Activated CD8-positive, alpha-beta T cell treated with anti-CD3 and anti-CD28 coated beads for 36 hours (primary cell): ENCODE measurements around the gene MCM3AP. TPM values are rescaled to one million over a fixed set of nuclear protein-coding genes. Genes with fewer than 3 reads are reported as not detected.

Source experiments
- ATAC-seq: fragments of 200-7000 bp; cut with Tn5 transposase; one replicate; pipeline ENCODE4 v1.10.0; 2021; ENCODE audit warnings: mild to moderate bottlenecking, moderate library complexity
- CTCF ChIA-PET: fragments of 350-600 bp; sonication (Branson Sonifier 250); formaldehyde crosslinking; loops from one replicate; lab custom pipeline; 2021; ENCODE audit warnings: antibody characterized with exemption; lab: Charles Lee
- POLR2A ChIA-PET: fragments of 350-600 bp; sonication (Branson Sonifier 250); formaldehyde crosslinking; loops from one replicate; lab custom pipeline; 2021; ENCODE audit warnings: antibody characterized with exemption; lab: Charles Lee
- DNase-seq: peaks from one replicate; pipeline ENCODE4 v3.0.0-alpha.2; 2020
- H3K27ac Mint-ChIP-seq: one replicate; pipeline ENCODE4 v1.8.0; 2021; ENCODE audit warnings: mild to moderate bottlenecking, mixed read lengths
- H3K27me3 Mint-ChIP-seq: one replicate; pipeline ENCODE4 v1.8.0; 2021; ENCODE audit warnings: mixed read lengths
- H3K36me3 Mint-ChIP-seq: one replicate; pipeline ENCODE4 v1.8.0; 2021; ENCODE audit warnings: low read depth, mixed read lengths
- H3K4me1 Mint-ChIP-seq: one replicate; pipeline ENCODE4 v1.8.0; 2021; ENCODE audit warnings: low read depth, mixed read lengths
- H3K4me3 Mint-ChIP-seq: one replicate; pipeline ENCODE4 v1.8.0; 2021; ENCODE audit warnings: mild to moderate bottlenecking, moderate library complexity, mixed read lengths
- H3K9me3 Mint-ChIP-seq: one replicate; pipeline ENCODE4 v1.8.0; 2021; ENCODE audit warnings: mixed read lengths
- intact Hi-C: fragments of 100-400 bp; cut with micrococcal nuclease; formaldehyde crosslinking; loops from one replicate; pipeline ENCODE4 v1.10.0; 2022
- total RNA-seq, 2 experiments: library from RNA; stranded (reverse); gene quantifications; one replicate each; pipeline ENCODE4 v1.2.3, GENCODE V29; 2021
- TF ChIP-seq, protein P1 (sequence below): fragments of 200-600 bp; IDR thresholded peaks from one replicate; pipeline ENCODE4 v1.8.0; 2022; ENCODE audit warnings: antibody characterized with exemption, mild to moderate bottlenecking

Gene MCM3AP
- total RNA-seq, 2 experiments from 2014 or later: 108 to 112 TPM

DNA sequence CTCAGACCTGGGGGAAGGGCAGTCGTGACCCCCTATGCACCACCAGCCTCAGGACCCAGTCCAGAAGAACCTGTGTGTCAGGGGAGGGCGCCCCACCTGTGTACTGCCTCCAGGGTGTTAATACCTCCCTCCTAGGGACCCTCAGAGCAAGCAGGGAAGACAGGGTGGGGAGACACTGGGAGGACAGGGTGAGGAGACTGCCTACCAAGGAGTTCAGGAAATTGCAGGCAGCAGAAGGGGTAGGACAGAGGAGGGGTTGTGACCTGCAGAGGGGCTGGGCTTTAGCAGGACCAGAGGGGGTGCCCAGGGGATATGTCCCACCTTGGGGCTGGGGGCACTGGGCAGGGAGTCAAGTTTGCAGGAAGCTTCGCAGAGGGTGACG lies 33.0 kb upstream of the MCM3AP start:
- ChIA-PET CTCF (no interaction called here), POLR2A (no interaction called here)
- Mint-ChIP-seq H3K27me3 (no peaks in the 10 kb centered on the region), H3K9me3 (no peaks in the 10 kb centered on the region), H3K27ac (no peak overlapping the region), H3K4me1 (peaks cover 18% of the 10 kb centered on the region), H3K4me3 (no peak overlapping the region), H3K36me3 (peaks cover 32% of the 10 kb centered on the region)
- TF ChIP-seq, protein P1, sequence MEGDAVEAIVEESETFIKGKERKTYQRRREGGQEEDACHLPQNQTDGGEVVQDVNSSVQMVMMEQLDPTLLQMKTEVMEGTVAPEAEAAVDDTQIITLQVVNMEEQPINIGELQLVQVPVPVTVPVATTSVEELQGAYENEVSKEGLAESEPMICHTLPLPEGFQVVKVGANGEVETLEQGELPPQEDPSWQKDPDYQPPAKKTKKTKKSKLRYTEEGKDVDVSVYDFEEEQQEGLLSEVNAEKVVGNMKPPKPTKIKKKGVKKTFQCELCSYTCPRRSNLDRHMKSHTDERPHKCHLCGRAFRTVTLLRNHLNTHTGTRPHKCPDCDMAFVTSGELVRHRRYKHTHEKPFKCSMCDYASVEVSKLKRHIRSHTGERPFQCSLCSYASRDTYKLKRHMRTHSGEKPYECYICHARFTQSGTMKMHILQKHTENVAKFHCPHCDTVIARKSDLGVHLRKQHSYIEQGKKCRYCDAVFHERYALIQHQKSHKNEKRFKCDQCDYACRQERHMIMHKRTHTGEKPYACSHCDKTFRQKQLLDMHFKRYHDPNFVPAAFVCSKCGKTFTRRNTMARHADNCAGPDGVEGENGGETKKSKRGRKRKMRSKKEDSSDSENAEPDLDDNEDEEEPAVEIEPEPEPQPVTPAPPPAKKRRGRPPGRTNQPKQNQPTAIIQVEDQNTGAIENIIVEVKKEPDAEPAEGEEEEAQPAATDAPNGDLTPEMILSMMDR: no peak
- intact Hi-C loops: no loop called here
- ATAC-seq: no peak
- DNase-seq: no peak

DNA sequence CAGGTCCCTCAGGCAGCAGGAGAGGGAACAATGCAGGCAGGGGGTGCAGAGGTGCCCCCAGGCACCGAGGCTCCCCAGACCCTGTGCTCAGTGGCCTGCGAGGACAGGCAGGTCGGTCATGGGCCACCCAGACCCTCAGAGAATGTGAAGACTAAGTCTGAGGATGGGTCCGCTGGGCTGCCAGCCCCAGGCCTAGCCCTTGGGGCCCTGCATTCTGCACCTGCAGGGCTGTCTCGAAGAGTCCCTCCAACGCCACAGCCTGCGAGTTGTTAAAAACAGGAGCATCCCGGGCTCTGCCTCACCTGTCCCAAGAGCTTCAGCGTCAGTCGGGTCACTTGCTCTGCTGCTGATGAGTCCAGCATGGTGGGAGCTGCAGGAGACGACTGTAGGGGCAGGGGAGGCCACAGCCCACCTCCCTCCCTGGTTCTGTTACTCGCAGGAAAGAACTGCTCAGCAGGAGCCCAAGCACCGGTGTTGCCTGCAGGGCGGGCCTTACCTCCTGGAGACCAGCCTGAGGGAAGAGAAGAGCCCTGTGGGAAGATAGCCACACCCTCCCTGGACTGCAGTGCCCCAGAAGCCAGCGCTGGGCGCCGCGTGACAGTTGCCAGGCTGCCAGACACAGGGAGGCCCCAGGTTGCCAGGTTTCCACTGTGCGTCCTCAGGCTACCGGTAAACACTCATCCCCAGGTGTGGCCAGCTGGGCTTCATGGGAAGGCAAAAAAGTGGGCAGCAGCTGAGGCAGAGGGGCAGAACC lies 32.5 kb upstream of the MCM3AP start:
- POLR2A ChIA-PET: no interaction called here
- intact Hi-C loops: no loop called here
- no peaks in the 10 kb centered on the region for H3K27me3 Mint-ChIP-seq

DNA sequence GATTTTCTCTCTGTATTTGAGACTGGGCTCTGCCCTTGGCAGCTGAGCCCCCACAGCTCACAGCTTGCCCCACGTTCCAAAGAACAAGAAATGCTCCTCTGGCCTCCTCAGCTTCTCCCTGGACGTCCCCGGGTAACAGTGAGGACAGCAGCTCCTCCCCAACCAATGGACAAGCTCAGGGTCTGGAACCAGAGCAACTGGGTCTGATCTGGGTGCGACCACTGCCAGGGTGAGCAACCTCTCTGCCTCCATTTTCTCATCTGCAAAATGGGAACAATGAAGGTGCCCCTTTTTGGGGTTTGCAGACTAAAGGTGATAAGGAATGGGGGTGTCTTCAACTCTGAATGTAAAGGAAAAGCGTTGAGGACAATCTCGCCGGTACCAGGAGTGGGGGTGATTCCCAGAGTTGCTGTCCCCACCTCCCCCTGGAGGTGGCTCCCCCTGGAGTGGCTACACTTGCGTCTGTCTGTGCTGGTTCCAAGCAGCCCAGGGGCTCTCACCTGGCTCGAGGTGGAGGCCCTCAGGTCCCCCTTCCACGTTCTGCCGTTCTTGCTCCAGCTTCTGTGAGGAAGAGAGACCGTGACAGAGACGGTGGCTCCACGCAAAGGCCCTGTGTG lies 31.4 kb upstream of the MCM3AP start:
- ATAC-seq: no peak
- ChIA-PET POLR2A (interaction anchor here (0.5 to 1.0 kb wide), 2 partner anchors 49 to 108 kb away, joined by 3 read pairs; no protein-coding TSS in a partner anchor), CTCF (no interaction called here)
- peaks cover 14% of the 10 kb centered on the region for H3K4me1 Mint-ChIP-seq
- no peak overlapping the region for H3K4me3 Mint-ChIP-seq
- peaks cover 22% of the 10 kb centered on the region for H3K36me3 Mint-ChIP-seq
- H3K27ac Mint-ChIP-seq: no peak overlapping the region
- TF ChIP-seq, protein P1: no peak
- no peaks in the 10 kb centered on the region for H3K27me3 Mint-ChIP-seq
- H3K9me3 Mint-ChIP-seq: no peaks in the 10 kb centered on the region
- intact Hi-C loops: no loop called here
- DNase-seq: no peak

More for the DNA sequence above, 32.5 kb upstream of the MCM3AP start:
- DNase-seq (no peak), ATAC-seq (no peak)
- Mint-ChIP-seq H3K9me3 (no peaks in the 10 kb centered on the region), H3K27ac (no peak overlapping the region), H3K4me1 (peaks cover 18% of the 10 kb centered on the region), H3K36me3 (peaks cover 29% of the 10 kb centered on the region), H3K4me3 (no peak overlapping the region)
- TF ChIP-seq, protein P1: no peak
- CTCF ChIA-PET: no interaction called here

DNA sequence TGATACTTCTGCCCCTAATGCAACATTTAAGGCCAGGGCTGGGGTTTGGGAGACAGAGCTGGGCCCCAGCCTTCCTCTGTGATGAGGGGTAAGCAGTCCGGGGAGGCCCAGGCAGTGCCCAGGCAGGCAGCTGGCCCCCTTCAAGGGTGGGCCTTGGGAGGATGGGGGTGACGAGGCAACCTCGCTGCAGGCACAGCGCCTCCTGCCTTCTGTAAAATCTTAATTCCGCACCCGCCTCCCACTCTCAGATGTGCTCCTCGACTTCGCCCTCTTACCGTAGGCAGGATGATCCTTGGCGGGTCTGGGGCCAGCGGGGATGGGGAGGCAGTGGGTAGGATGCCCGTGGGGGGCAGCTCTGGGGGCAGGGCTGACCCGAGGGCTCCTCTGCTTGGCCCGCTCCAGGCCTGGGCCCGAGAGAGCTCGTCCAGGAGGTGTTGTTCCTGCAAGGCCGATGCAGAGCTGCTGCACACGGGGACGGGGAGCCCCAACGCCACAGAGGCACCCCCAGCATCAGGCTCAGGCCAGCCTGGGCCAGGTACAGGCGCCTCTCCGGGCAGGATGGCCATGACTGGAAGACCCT lies 29.1 kb upstream of the MCM3AP start:
- Mint-ChIP-seq H3K4me3 (no peak overlapping the region), H3K27ac (no peak overlapping the region), H3K27me3 (no peaks in the 10 kb centered on the region), H3K9me3 (no peaks in the 10 kb centered on the region), H3K4me1 (no peaks in the 10 kb centered on the region), H3K36me3 (peaks cover 15% of the 10 kb centered on the region)
- DNase-seq (no peak), ATAC-seq (no peak)
- TF ChIP-seq, protein P1: no peak
- CTCF ChIA-PET: no interaction called here
- POLR2A ChIA-PET: interaction anchor here (1.4 kb wide), 1 partner anchor 9 kb away, joined by 4 read pairs; the partner anchor contains the start of gene C21orf58
- intact Hi-C loops: no loop called here

DNA sequence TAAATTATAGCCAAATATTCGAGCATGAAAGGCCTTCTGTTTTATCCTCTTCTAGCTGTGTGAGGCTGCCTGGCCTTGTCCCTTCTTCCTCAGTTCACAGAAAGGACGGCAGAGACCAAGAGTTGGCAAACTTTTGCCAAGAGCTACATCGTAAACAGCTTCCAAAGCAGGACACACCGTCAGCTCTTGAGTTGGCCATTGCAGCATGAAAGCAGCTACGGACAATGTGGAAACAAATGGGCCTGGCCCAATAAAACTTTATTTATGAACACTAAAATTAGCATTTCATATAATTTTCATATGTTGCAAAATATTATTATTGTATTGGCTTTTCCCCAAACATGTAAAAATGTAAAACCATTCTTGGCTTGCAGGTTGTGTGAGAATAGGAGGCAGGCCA lies 27.5 kb upstream of the MCM3AP start:
- ATAC-seq (no peak), DNase-seq (no peak)
- H3K4me1 Mint-ChIP-seq: no peaks in the 10 kb centered on the region
- H3K27ac Mint-ChIP-seq: no peak overlapping the region
- peaks cover 17% of the 10 kb centered on the region for H3K36me3 Mint-ChIP-seq
- H3K9me3 Mint-ChIP-seq: no peaks in the 10 kb centered on the region
- TF ChIP-seq, protein P1: no peak
- no peak overlapping the region for H3K4me3 Mint-ChIP-seq
- ChIA-PET CTCF (interaction anchor here (0.9 kb wide), 1 partner anchor 196 kb away, joined by 3 read pairs; no protein-coding TSS in a partner anchor), POLR2A (no interaction called here)
- intact Hi-C loops: no loop called here
- H3K27me3 Mint-ChIP-seq: no peaks in the 10 kb centered on the region
